ENCODE measurements around the gene GNAI1.

- TF ChIP-seq CTCF (IDR thresholded peaks at IDR 0.05): no peak
- TF ChIP-seq POLR2A (IDR thresholded peaks at IDR 0.05): no peak
These were observed 9.9 kb upstream of the GNAI1 start for GRCh38 chr7:80124526-80125264.

Data from right lobe of liver (tissue), 4 donors.